K562 (cell line): ENCODE measurements around the gene PLXNA2. TPM values are rescaled to one million over a fixed set of nuclear protein-coding genes. Genes with fewer than 3 reads are reported as not detected.
A peak's percentile ranks its signal among the peaks of the same experiment; 100 is the strongest.

Source experiments
- ATAC-seq: fragments of 200-7000 bp; cut with Tn5 transposase; 3 replicates; pipeline ENCODE4 v1.9.1; 2020; ENCODE audit warnings: moderate library complexity
- BruUV-seq: library from RNA; stranded (reverse); fragments of 400-500 nt; replicated peaks from 2 replicates; lab custom pipeline; 2021; lab: Mats Ljungman, UMichigan
- CTCF ChIA-PET: fragments of 300-600 bp; formaldehyde crosslinking; extraction: SDS; loops from one replicate; lab custom pipeline; 2021; ENCODE audit warnings: low intra/inter-chr PET ratio; lab: Yijun Ruan, JAX
- POLR2A ChIA-PET: fragments of 300-600, 350-650 bp; sonication (Branson Sonifier 250); formaldehyde crosslinking; extraction: SDS; loops from one replicate; lab custom pipeline; 2021; ENCODE audit warnings: antibody characterized with exemption, inconsistent platforms; lab: Yijun Ruan, JAX
- DNase-seq, 4 experiments: peaks; one replicate each; pipeline versions ENCODE4 v3.0.0 to v3.0.0-alpha.2; 2011 to 2018; ENCODE audit warnings: low spot score in 3 of 4, mixed read lengths in 3 of 4; ENCODE audit errors: extremely low read depth in 1 of 4
- FAIRE-seq: peaks from 2 replicates; lab custom pipeline; 2011; peaks lifted over from hg19 to GRCh38; lab: Jason Lieb, UNC
- H2AFZ ChIP-seq: 2 replicates; pipeline ENCODE4 v1.6.0; 2011; ENCODE audit warnings: low read depth, low read length, control low read depth, inconsistent platforms
- H3K27ac ChIP-seq: fragments of 200-600 bp; 3 replicates; pipeline ENCODE4 v1.8.0; 2011; ENCODE audit warnings: low read depth, mild to moderate bottlenecking, control low read depth, inconsistent platforms, low read length, moderate library complexity, mixed read lengths; ENCODE audit errors: extremely low read depth
- H3K27me3 ChIP-seq, 2 experiments: fragments of 300-600 bp in 1 of 2; 2 replicates in 1 of 2; 3 replicates in 1 of 2; pipeline versions ENCODE4 v1.6.0 to v1.8.0; 2011; ENCODE audit warnings: inconsistent platforms in 2 of 2, low read length in 2 of 2, mild to moderate bottlenecking in 1 of 2, mixed read lengths in 1 of 2, moderate library complexity in 1 of 2; ENCODE audit not compliant: control insufficient read depth in 2 of 2, insufficient read depth in 2 of 2
- H3K36me3 ChIP-seq: fragments of 300-600 bp; 3 replicates; pipeline ENCODE4 v1.8.0; 2011; ENCODE audit warnings: mild to moderate bottlenecking, low read length, inconsistent platforms; ENCODE audit not compliant: control insufficient read depth, insufficient read depth
- H3K4me1 ChIP-seq, 2 experiments: fragments of 200-600 bp in 1 of 2; replicated peaks in 1 of 2; 2 replicates in 1 of 2; 3 replicates in 1 of 2; pipeline versions ENCODE4 v1.5.1 to v1.8.0; 2011; ENCODE audit warnings: inconsistent platforms in 2 of 2, low read length in 2 of 2, mild to moderate bottlenecking in 1 of 2, mixed read lengths in 1 of 2, moderate library complexity in 1 of 2; ENCODE audit not compliant: control insufficient read depth in 2 of 2, insufficient read depth in 2 of 2
- H3K4me2 ChIP-seq: 2 replicates; pipeline ENCODE4 v1.6.1; 2011; ENCODE audit warnings: low read length, control low read depth, inconsistent platforms, mixed read lengths; ENCODE audit not compliant: insufficient read depth
- H3K4me3 ChIP-seq: fragments of 200-600 bp; sonication (generic), shearing (Covaris generic); 2 replicates; pipeline ENCODE4 v1.5.1; 2016; ENCODE audit warnings: control low read depth, inconsistent platforms
- H3K79me2 ChIP-seq: fragments of 200-600 bp; 3 replicates; pipeline ENCODE4 v1.8.0; 2011; ENCODE audit warnings: low read length, inconsistent platforms; ENCODE audit not compliant: control insufficient read depth, insufficient read depth
- H3K9ac ChIP-seq, 2 experiments: 2 replicates each; pipeline versions ENCODE4 v1.6.0 to v1.6.1; 2011; ENCODE audit warnings: low read depth in 2 of 2, low read length in 2 of 2, control low read depth in 1 of 2, inconsistent platforms in 1 of 2, mild to moderate bottlenecking in 1 of 2, mixed read lengths in 1 of 2; ENCODE audit not compliant: insufficient read depth in 1 of 2
- H3K9me1 ChIP-seq: one replicate; pipeline ENCODE4 v1.6.0; 2011; ENCODE audit warnings: inconsistent platforms, mild to moderate bottlenecking, low read length, moderate library complexity; ENCODE audit not compliant: control insufficient read depth, insufficient read depth
- H3K9me3 ChIP-seq: replicated peaks from 2 replicates; pipeline ENCODE4 v1.5.1; 2011; ENCODE audit warnings: low read depth, low read length, inconsistent platforms; ENCODE audit not compliant: control insufficient read depth, insufficient read depth
- H4K20me1 ChIP-seq: replicated peaks from 2 replicates; pipeline ENCODE4 v1.6.1; 2011; ENCODE audit warnings: low read length, inconsistent platforms, mixed read lengths; ENCODE audit not compliant: control insufficient read depth, insufficient read depth
- BHLHE40 ChIP-seq: IDR thresholded peaks from 2 replicates; pipeline ENCODE4 v1.6.1; 2011; ENCODE audit warnings: low read length, improper control_type of control experiment
- CBFB ChIP-seq: sonication (generic); formaldehyde crosslinking; IDR thresholded peaks from 2 replicates; pipeline ENCODE4 v1.4.0; 2020; ENCODE audit warnings: mild to moderate bottlenecking, missing genetic modification reagents
- KLF1 ChIP-seq: fragments of 450-650 bp; IDR thresholded peaks from 2 replicates; pipeline ENCODE4 v1.6.1; 2016; ENCODE audit warnings: missing genetic modification characterization, missing compliant biosample characterization
- NCOA4 ChIP-seq: fragments of 450-650 bp; IDR thresholded peaks from 2 replicates; pipeline ENCODE4 v1.6.1; 2018; ENCODE audit warnings: mild to moderate bottlenecking; ENCODE audit not compliant: partially characterized antibody
- TBL1XR1 ChIP-seq, 2 experiments: IDR thresholded peaks; 2 replicates each; pipeline ENCODE4 v1.6.1; 2012; ENCODE audit warnings: improper control_type of control experiment in 2 of 2, low read length in 2 of 2, mild to moderate bottlenecking in 1 of 2
- TFAM ChIP-seq: fragments of 250-450 bp; sonication (Bioruptor Pico); conservative IDR thresholded peaks from 2 replicates; pipeline ENCODE4 v1.5.0; 2021; ENCODE audit warnings: mild to moderate bottlenecking, moderate library complexity
- XRCC4 ChIP-seq: IDR thresholded peaks from one replicate; pipeline ENCODE4 v1.6.1; 2011; ENCODE audit not compliant: insufficient read depth, insufficient read length; ENCODE audit errors: extremely low read depth
- ZKSCAN3 ChIP-seq: fragments of 250-450 bp; sonication (Bioruptor Pico); IDR thresholded peaks from 2 replicates; pipeline ENCODE4 v1.4.0; 2020
- ZNF449 ChIP-seq: fragments of 250-450 bp; sonication (Bioruptor Pico); IDR thresholded peaks from 2 replicates; pipeline ENCODE4 v1.8.0; 2022; ENCODE audit warnings: moderate library complexity, mild to moderate bottlenecking, inconsistent platforms
- WGBS: fragments of 100-300 bp; shearing (Covaris generic); methylation state at CpG from one replicate; pipeline ENCODE4 v1.1.6; 2016; ENCODE audit warnings: low coverage, mixed read lengths; ENCODE audit not compliant: insufficient coverage; ENCODE audit errors: missing lambda C conversion rate; 5-methylcytosine and 5-hydroxymethylcytosine counted together
- in situ Hi-C: fragments of 300-500 bp; cut with MboI; formaldehyde crosslinking; loops from 4 replicates; pipeline ENCODE4 v1.15.0; 2018; ENCODE audit warnings: inconsistent platforms, mixed read lengths
- intact Hi-C: fragments of 100-400 bp; cut with micrococcal nuclease; formaldehyde crosslinking; loops from 2 replicates; pipeline ENCODE4 v1.14.2; 2022
- polyA plus RNA-seq, 8 experiments: library from polyadenylated mRNA; depleted of rRNA in 4 of 8; stranded (reverse) in 5 of 8; unstranded in 3 of 8; fragments of >200 nt; fragmentation: Nextera tagmentation in 2 of 8; fragmentation: Illumina TruSeq in 1 of 8; extraction: Ambion mirVana in 2 of 8; extraction: Trizol in 1 of 8; gene quantifications; 2 replicates each; pipeline versions ENCODE4 v1.2.1 to v1.2.3, GENCODE V29; 2011 to 2014; ENCODE audit warnings: inconsistent platforms in 1 of 8, missing spikeins in 1 of 8
- total RNA-seq, 7 experiments: library from RNA; depleted of rRNA in 6 of 7; stranded (reverse); fragments of >200 nt in 6 of 7; fragmentation: Illumina TruSeq in 2 of 7; extraction: Trizol in 2 of 7; gene quantifications; 2 replicates each; pipeline versions ENCODE4 v1.2.1 to v1.2.3, GENCODE V29; 2011 to 2021; ENCODE audit warnings: low replicate concordance in 1 of 7

Gene PLXNA2
- total and polyA plus RNA-seq, 9 of the 15 experiments (the other 6 are each of a cell fraction or from before 2014, with no cell fraction given) = 0.01 to 1.3 (median 0.32) TPM

GRCh38 chr1:208060215-208060869 is 183.8 kb downstream of the PLXNA2 start:
- BruUV-seq = no TSS peak
- H4K20me1 ChIP-seq = 0 out of 2 replicates have a peak, but pooled peaks cover 8% of the 10 kb centered on the region

More at GRCh38 chr1:208060215-208060869, 183.8 kb downstream of the PLXNA2 start:
- H3K9ac ChIP-seq = peak overlapping the region in 1 of 2 experiments; percentile 46; a peak in 1 of 4 replicates
- ATAC-seq = no peak
- POLR2A ChIA-PET = interaction anchor here (0.7 to 1.0 kb wide), 2 partner anchors 9 to 1589 kb away, joined by 3 to 4 read pairs; no protein-coding TSS in a partner anchor
- in situ Hi-C loops = no loop called here
- H2AFZ ChIP-seq = no peak overlapping the region
- no peaks in the 10 kb centered on the region for H3K36me3 ChIP-seq
- TF ChIP-seq XRCC4 (no peak), BHLHE40 (no peak), ZNF449 (CRISPR knock-in tag) (no peak), TFAM (CRISPR knock-in tag) (no peak), TBL1XR1 (IDR thresholded peaks at IDR 0.05; ENCODE audit: low read length in 2 of 2) (no peak), CBFB (no peak), KLF1 (tag) (no peak), ZKSCAN3 (CRISPR knock-in tag) (no peak), NCOA4 (no peak)
- TF ChIP-seq, all 486 proteins: peak for 0
- Histone ChIP-seq H3K27me3 (peaks cover 37 to 76% of the 10 kb centered on the region in 2 experiments; a peak in 4 of 5 replicates), H3K9me1 (no peaks in the 10 kb centered on the region), H3K9me3 (no peaks in the 10 kb centered on the region), H3K79me2 (no peaks in the 10 kb centered on the region), H3K27ac (no peak overlapping the region), H3K4me1 (no peaks in the 10 kb centered on the region), H3K4me3 (no peak overlapping the region), H3K4me2 (no peak overlapping the region)
- WGBS = 16% methylated on average over 17 of the region's 17 CpGs
- FAIRE-seq (no peak), DNase-seq (no peak)
- CTCF ChIA-PET = no interaction called here
- intact Hi-C loops = no loop called here
